Keratinocyte (primary cell): ENCODE measurements around the gene IPO11. TPM values are rescaled to one million over a fixed set of nuclear protein-coding genes. Genes with fewer than 3 reads are reported as not detected.

Source experiments
- DNase-seq: peaks from one replicate; pipeline ENCODE4 v3.0.0-alpha.2; 2011; ENCODE audit warnings: low read depth, missing footprints, low spot score
- FAIRE-seq: peaks from 2 replicates; lab custom pipeline; 2011; peaks lifted over from hg19 to GRCh38; lab: Jason Lieb, UNC
- H2AFZ ChIP-seq: 2 replicates; pipeline ENCODE4 v1.6.0; 2012; ENCODE audit warnings: low read length, control low read depth, inconsistent platforms; ENCODE audit not compliant: control insufficient read depth
- H3K27ac ChIP-seq: 2 replicates; pipeline ENCODE4 v1.5.1; 2011; ENCODE audit warnings: low read length; ENCODE audit not compliant: control insufficient read depth, insufficient read depth
- H3K27me3 ChIP-seq: 3 replicates; pipeline ENCODE4 v1.6.0; 2011; ENCODE audit warnings: low read length; ENCODE audit not compliant: control insufficient read depth, insufficient read depth; ENCODE audit errors: extremely low read depth
- H3K36me3 ChIP-seq, 2 experiments: 2 replicates in 1 of 2; 3 replicates in 1 of 2; pipeline ENCODE4 v1.5.1; 2011; ENCODE audit warnings: low read length in 2 of 2, mild to moderate bottlenecking in 1 of 2; ENCODE audit not compliant: control insufficient read depth in 2 of 2, insufficient read depth in 2 of 2; ENCODE audit errors: extremely low read depth in 1 of 2
- H3K4me1 ChIP-seq: 3 replicates; pipeline ENCODE4 v1.5.1; 2011; ENCODE audit warnings: low read length; ENCODE audit not compliant: control insufficient read depth, insufficient read depth; ENCODE audit errors: extremely low read depth
- H3K4me2 ChIP-seq: 3 replicates; pipeline ENCODE4 v1.6.0; 2011; ENCODE audit warnings: low read depth, low read length; ENCODE audit not compliant: control insufficient read depth, insufficient read depth; ENCODE audit errors: extremely low read depth
- H3K4me3 ChIP-seq, 3 experiments: fragments of 200-600 bp in 1 of 3; sonication (generic) in 1 of 3; 2 replicates in 2 of 3; 3 replicates in 1 of 3; pipeline ENCODE4 v1.5.1; 2011 to 2016; ENCODE audit warnings: low read length in 3 of 3, mild to moderate bottlenecking in 3 of 3, control low read depth in 2 of 3, inconsistent platforms in 1 of 3, low read depth in 1 of 3, mixed read lengths in 1 of 3, mixed run types in 1 of 3, moderate library complexity in 1 of 3; ENCODE audit not compliant: control insufficient read depth in 2 of 3, insufficient read depth in 2 of 3; ENCODE audit errors: extremely low read depth in 1 of 3
- H3K79me2 ChIP-seq: 2 replicates; pipeline ENCODE4 v1.6.0; 2012; ENCODE audit warnings: low read length; ENCODE audit not compliant: control insufficient read depth, insufficient read depth
- H3K9ac ChIP-seq: 3 replicates; pipeline ENCODE4 v1.6.0; 2011; ENCODE audit warnings: low read length; ENCODE audit not compliant: control insufficient read depth, insufficient read depth; ENCODE audit errors: extremely low read depth
- H3K9me1 ChIP-seq: 3 replicates; pipeline ENCODE4 v1.6.0; 2011; ENCODE audit warnings: low read length; ENCODE audit not compliant: control insufficient read depth, insufficient read depth; ENCODE audit errors: extremely low read depth
- H3K9me3 ChIP-seq: 2 replicates; pipeline ENCODE4 v1.5.1; 2012; ENCODE audit warnings: low read depth, low read length; ENCODE audit not compliant: control insufficient read depth
- H4K20me1 ChIP-seq: 3 replicates; pipeline ENCODE4 v1.6.0; 2011; ENCODE audit warnings: low read length; ENCODE audit not compliant: control insufficient read depth, insufficient read depth; ENCODE audit errors: extremely low read depth
- EZH2 ChIP-seq: IDR thresholded peaks from one replicate; pipeline ENCODE4 v1.6.1; 2012; ENCODE audit warnings: inconsistent platforms, mild to moderate bottlenecking, low read length, moderate library complexity
- dilution Hi-C: fragments of 300-500 bp; cut with MboI; formaldehyde crosslinking; loops from one replicate; pipeline ENCODE4 v1.7.0; 2020; ENCODE audit warnings: low sequenced_read_pairs; ENCODE audit not compliant: extremely low pct_ligation_motif_present
- polyA plus RNA-seq, 5 experiments: library from polyadenylated mRNA; depleted of rRNA in 3 of 5; stranded (reverse) in 3 of 5; stranded (forward) in 1 of 5; unstranded in 1 of 5; fragments of >200 nt; gene quantifications; 1 replicate in 1 of 5; 2 replicates in 3 of 5; 3 replicates in 1 of 5; pipeline versions ENCODE4 v1.2.1 to v1.2.3, GENCODE V29; 2011 to 2012; ENCODE audit warnings: missing spikeins in 2 of 5, low read depth in 1 of 5, low replicate concordance in 1 of 5
- TF ChIP-seq, protein P1 (sequence below), 3 experiments: IDR thresholded peaks in 1 of 3; conservative IDR thresholded peaks in 1 of 3; optimal IDR thresholded peaks in 1 of 3; 2 replicates in 2 of 3; 3 replicates in 1 of 3; pipeline versions ENCODE3 to v1.5.1; 2011; ENCODE audit warnings: low read length in 3 of 3, mild to moderate bottlenecking in 3 of 3, moderate library complexity in 2 of 3, control low read depth in 1 of 3, inconsistent platforms in 1 of 3; ENCODE audit not compliant: insufficient read depth in 2 of 3; ENCODE audit errors: extremely low read depth in 1 of 3

IPO11 gene
- polyA plus RNA-seq, 1 donor (not counting 4 experiments of a cell fraction or from before 2014, with no cell fraction given): 34.7 TPM

DNA sequence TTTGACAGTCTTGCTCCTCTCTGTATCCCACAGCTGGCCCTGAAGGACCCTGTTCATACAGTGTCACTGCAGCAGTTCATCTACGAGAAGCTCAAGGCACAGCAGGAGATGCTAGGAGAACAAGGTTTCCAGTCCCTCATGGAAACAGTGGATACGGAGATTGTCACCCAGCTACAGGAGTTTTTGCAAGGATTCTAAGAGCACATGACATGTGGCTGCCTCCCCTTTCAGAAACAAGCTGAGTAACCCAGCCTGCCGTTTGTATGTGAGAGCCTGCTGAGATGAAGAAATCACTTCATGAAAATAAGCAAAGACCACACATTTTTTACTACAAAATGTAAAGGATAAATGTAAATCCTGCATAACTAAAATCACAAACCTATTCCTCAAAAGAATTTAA is 214.6 kb downstream of the IPO11 start:
- no peaks in the 10 kb centered on the region for H3K4me1 ChIP-seq
- no peak for TF ChIP-seq EZH2
- TF ChIP-seq, protein P1, sequence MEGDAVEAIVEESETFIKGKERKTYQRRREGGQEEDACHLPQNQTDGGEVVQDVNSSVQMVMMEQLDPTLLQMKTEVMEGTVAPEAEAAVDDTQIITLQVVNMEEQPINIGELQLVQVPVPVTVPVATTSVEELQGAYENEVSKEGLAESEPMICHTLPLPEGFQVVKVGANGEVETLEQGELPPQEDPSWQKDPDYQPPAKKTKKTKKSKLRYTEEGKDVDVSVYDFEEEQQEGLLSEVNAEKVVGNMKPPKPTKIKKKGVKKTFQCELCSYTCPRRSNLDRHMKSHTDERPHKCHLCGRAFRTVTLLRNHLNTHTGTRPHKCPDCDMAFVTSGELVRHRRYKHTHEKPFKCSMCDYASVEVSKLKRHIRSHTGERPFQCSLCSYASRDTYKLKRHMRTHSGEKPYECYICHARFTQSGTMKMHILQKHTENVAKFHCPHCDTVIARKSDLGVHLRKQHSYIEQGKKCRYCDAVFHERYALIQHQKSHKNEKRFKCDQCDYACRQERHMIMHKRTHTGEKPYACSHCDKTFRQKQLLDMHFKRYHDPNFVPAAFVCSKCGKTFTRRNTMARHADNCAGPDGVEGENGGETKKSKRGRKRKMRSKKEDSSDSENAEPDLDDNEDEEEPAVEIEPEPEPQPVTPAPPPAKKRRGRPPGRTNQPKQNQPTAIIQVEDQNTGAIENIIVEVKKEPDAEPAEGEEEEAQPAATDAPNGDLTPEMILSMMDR (optimal IDR thresholded peaks at IDR 0.05 in 1 of 3, IDR thresholded peaks at IDR 0.05 in 1 of 3, conservative IDR thresholded peaks at IDR 0.05 in 1 of 3; ENCODE audit: extremely low read depth in 1 of 3, insufficient read depth in 2 of 3, low read length in 3 of 3): no peak
- no peak overlapping the region for H3K4me2 ChIP-seq
- H3K9me1 ChIP-seq: no peaks in the 10 kb centered on the region
- no peak overlapping the region for H3K4me3 ChIP-seq
- peaks cover 0 to 2% of the 10 kb centered on the region in 2 experiments for H3K36me3 ChIP-seq
- FAIRE-seq (no peak), DNase-seq (no peak)
- H2AFZ ChIP-seq: no peak overlapping the region
- H3K9ac ChIP-seq: no peak overlapping the region
- H3K79me2 ChIP-seq: no peaks in the 10 kb centered on the region
- H3K9me3 ChIP-seq: no peaks in the 10 kb centered on the region
- H3K27me3 ChIP-seq: no peaks in the 10 kb centered on the region
- H4K20me1 ChIP-seq: no peaks in the 10 kb centered on the region
- dilution Hi-C loops: no loop called here
- H3K27ac ChIP-seq: no peak overlapping the region

DNA sequence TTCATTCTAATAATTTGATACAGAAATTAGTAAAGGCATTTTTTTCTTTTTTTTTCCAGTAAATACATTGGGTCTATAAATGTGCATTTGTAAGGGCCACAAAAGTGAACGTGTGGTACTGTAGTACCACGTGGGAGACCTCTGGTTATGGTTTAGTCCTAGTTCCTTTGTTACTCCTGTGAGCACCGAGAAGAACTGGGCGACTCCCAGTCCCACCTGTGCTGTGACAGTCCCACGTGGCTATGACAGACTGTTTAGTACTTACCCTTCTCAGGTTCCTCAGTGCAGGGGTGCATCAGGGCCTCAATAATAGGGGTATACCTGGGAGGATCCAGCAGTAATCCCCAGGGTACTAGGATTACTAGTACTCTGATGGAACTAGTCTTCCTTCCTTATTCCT is 215.3 kb downstream of the IPO11 start:
- dilution Hi-C loops: no loop called here
- Histone ChIP-seq H3K79me2 (no peaks in the 10 kb centered on the region), H3K4me2 (no peak overlapping the region), H3K36me3 (peaks cover 0 to 2% of the 10 kb centered on the region in 2 experiments), H3K4me3 (no peak overlapping the region), H3K9ac (no peak overlapping the region), H3K9me3 (no peaks in the 10 kb centered on the region), H3K27me3 (no peaks in the 10 kb centered on the region), H2AFZ (no peak overlapping the region), H4K20me1 (no peaks in the 10 kb centered on the region), H3K27ac (no peak overlapping the region), H3K9me1 (no peaks in the 10 kb centered on the region), H3K4me1 (no peaks in the 10 kb centered on the region)
- FAIRE-seq (no peak), DNase-seq (no peak)
- TF ChIP-seq EZH2: no peak
- TF ChIP-seq, protein P1 (optimal IDR thresholded peaks at IDR 0.05 in 1 of 3, IDR thresholded peaks at IDR 0.05 in 1 of 3, conservative IDR thresholded peaks at IDR 0.05 in 1 of 3; ENCODE audit: extremely low read depth in 1 of 3, insufficient read depth in 2 of 3, low read length in 3 of 3): no peak
